GM12878 (cell line): ENCODE measurements around the gene RAB26. TPM values are rescaled to one million over a fixed set of nuclear protein-coding genes. Genes with fewer than 3 reads are reported as not detected.

Experiments used
- ATAC-seq: fragments of 200-7000 bp; cut with Tn5 transposase; 3 replicates; pipeline ENCODE4 v1.9.1; 2020; ENCODE audit warnings: mild to moderate bottlenecking, moderate library complexity
- BruUV-seq: library from RNA; stranded (reverse); fragments of 400-500 nt; replicated peaks from 2 replicates; lab custom pipeline; 2021; lab: Mats Ljungman, UMichigan
- CTCF ChIA-PET: fragments of 300-600 bp; sonication (Branson Sonifier 250); formaldehyde crosslinking; extraction: SDS; loops from one replicate; lab custom pipeline; 2021; ENCODE audit warnings: inconsistent platforms; lab: Yijun Ruan, JAX
- POLR2A ChIA-PET: fragments of 350-600 bp; formaldehyde crosslinking; extraction: SDS; loops from one replicate; lab custom pipeline; 2021; ENCODE audit warnings: inconsistent platforms; lab: Charles Lee
- RAD21 ChIA-PET: fragments of 300-600 bp; sonication (Branson Sonifier 250); formaldehyde crosslinking; loops from one replicate; lab custom pipeline; 2023; ENCODE audit warnings: antibody characterized with exemption; ENCODE audit not compliant: unreplicated experiment; lab: Charles Lee
- SMC1A ChIA-PET: fragments of 300-600 bp; sonication (Branson Sonifier 250); formaldehyde crosslinking; loops from one replicate; lab custom pipeline; 2023; ENCODE audit not compliant: unreplicated experiment, uncharacterized antibody; lab: Charles Lee
- DNase-seq: peaks from one replicate; pipeline ENCODE4 v3.0.0-alpha.2; 2011; ENCODE audit warnings: low read depth, low spot score
- FAIRE-seq: peaks from 3 replicates; lab custom pipeline; 2011; peaks lifted over from hg19 to GRCh38; lab: Jason Lieb, UNC
- H2AFZ ChIP-seq: 2 replicates; pipeline ENCODE4 v1.6.0; 2011; ENCODE audit warnings: low read depth, low read length, control low read depth; ENCODE audit not compliant: control insufficient read depth
- H3K27ac ChIP-seq: 2 replicates; pipeline ENCODE4 v1.5.1; 2011; ENCODE audit warnings: control low read depth; ENCODE audit not compliant: control insufficient read depth, insufficient read depth
- H3K27me3 ChIP-seq, 2 experiments: replicated peaks in 1 of 2; 2 replicates each; pipeline versions ENCODE4 v1.6.0 to v1.6.1; 2011; ENCODE audit warnings: low read length in 1 of 2; ENCODE audit not compliant: control insufficient read depth in 2 of 2, insufficient read depth in 2 of 2
- H3K36me3 ChIP-seq, 2 experiments: 2 replicates each; pipeline ENCODE4 v1.5.1; 2011; ENCODE audit warnings: low read length in 1 of 2; ENCODE audit not compliant: control insufficient read depth in 2 of 2, insufficient read depth in 2 of 2
- H3K4me1 ChIP-seq: 2 replicates; pipeline ENCODE4 v1.6.1; 2011; ENCODE audit warnings: mild to moderate bottlenecking, low read length, moderate library complexity, mixed read lengths; ENCODE audit not compliant: control insufficient read depth, insufficient read depth
- H3K4me2 ChIP-seq: 2 replicates; pipeline ENCODE4 v1.6.0; 2011; ENCODE audit warnings: control low read depth; ENCODE audit not compliant: control insufficient read depth, insufficient read depth
- H3K4me3 ChIP-seq: fragments of 200-600 bp; sonication (generic); 2 replicates; pipeline ENCODE4 v1.5.1; 2016
- H3K79me2 ChIP-seq: 2 replicates; pipeline ENCODE4 v1.6.0; 2011; ENCODE audit warnings: low read length; ENCODE audit not compliant: control insufficient read depth, insufficient read depth
- H3K9ac ChIP-seq: 2 replicates; pipeline ENCODE4 v1.8.0; 2011; ENCODE audit warnings: low read length, control low read depth, mixed read lengths; ENCODE audit not compliant: control insufficient read depth, insufficient read depth
- H3K9me3 ChIP-seq: replicated peaks from 3 replicates; pipeline ENCODE4 v1.5.1; 2011; ENCODE audit warnings: mild to moderate bottlenecking, low read length; ENCODE audit not compliant: control insufficient read depth, insufficient read depth
- H4K20me1 ChIP-seq: 2 replicates; pipeline ENCODE4 v1.6.0; 2011; ENCODE audit not compliant: control insufficient read depth, insufficient read depth
- CBFB ChIP-seq: IDR thresholded peaks from 2 replicates; pipeline ENCODE4 v1.6.1; 2016; ENCODE audit warnings: antibody characterized with exemption, low read depth
- ESRRA ChIP-seq: IDR thresholded peaks from 2 replicates; pipeline ENCODE4 v1.6.1; 2012; ENCODE audit warnings: mild to moderate bottlenecking, low read length, improper control_type of control experiment
- JUND ChIP-seq: IDR thresholded peaks from 2 replicates; pipeline ENCODE4 v1.6.1; 2012; ENCODE audit warnings: low read depth, mild to moderate bottlenecking, low read length, improper control_type of control experiment, moderate library complexity
- KDM1A ChIP-seq: fragments of 200-600 bp; sonication (generic); IDR thresholded peaks from 2 replicates; pipeline ENCODE4 v1.6.1; 2016; ENCODE audit warnings: borderline replicate concordance
- NFYA ChIP-seq: IDR thresholded peaks from 2 replicates; pipeline ENCODE4 v1.6.1; 2011; ENCODE audit warnings: low read depth, mild to moderate bottlenecking, low read length, improper control_type of control experiment, borderline replicate concordance
- NR2F1 ChIP-seq: fragments of 450-650 bp; conservative IDR thresholded peaks from 2 replicates; pipeline ENCODE4 v1.6.1; 2017; ENCODE audit warnings: mild to moderate bottlenecking
- POLR2A ChIP-seq: IDR thresholded peaks from 2 replicates; pipeline ENCODE4 v1.6.1; 2011; ENCODE audit warnings: low read depth, mild to moderate bottlenecking, low read length
- RAD21 ChIP-seq: IDR thresholded peaks from 2 replicates; pipeline ENCODE4 v1.6.1; 2011; ENCODE audit warnings: mild to moderate bottlenecking, low read depth, low read length, moderate library complexity; ENCODE audit not compliant: insufficient read depth
- RBBP5 ChIP-seq: fragments of 200-600 bp; sonication (generic); conservative IDR thresholded peaks from 2 replicates; pipeline ENCODE4 v1.6.1; 2016
- TAF1 ChIP-seq: IDR thresholded peaks from 2 replicates; pipeline ENCODE4 v1.6.1; 2011; ENCODE audit warnings: mild to moderate bottlenecking, low read depth, low read length, borderline replicate concordance
- YBX1 ChIP-seq: fragments of 450-650 bp; IDR thresholded peaks from 2 replicates; pipeline ENCODE4 v1.6.1; 2016; ENCODE audit warnings: antibody characterized with exemption
- ZBED1 ChIP-seq: IDR thresholded peaks from 2 replicates; pipeline ENCODE4 v1.6.1; 2016; ENCODE audit warnings: borderline replicate concordance
- ZNF274 ChIP-seq: IDR thresholded peaks from one replicate; pipeline ENCODE4 v1.8.0; 2011; ENCODE audit not compliant: insufficient read length, insufficient read depth
- ZNF622 ChIP-seq: fragments of 450-650 bp; IDR thresholded peaks from 2 replicates; pipeline ENCODE4 v1.6.1; 2017; ENCODE audit warnings: mild to moderate bottlenecking, inconsistent platforms
- ZSCAN29 ChIP-seq: fragments of 450-650 bp; IDR thresholded peaks from 2 replicates; pipeline ENCODE4 v1.6.1; 2017; ENCODE audit warnings: mild to moderate bottlenecking, moderate library complexity
- WGBS: methylation state at CpG from one replicate; pipeline ENCODE4 v1.1.6; 2016; ENCODE audit warnings: low lambda C conversion rate; ENCODE audit not compliant: insufficient replicate concordance, insufficient coverage; ENCODE audit errors: missing lambda C conversion rate; 5-methylcytosine and 5-hydroxymethylcytosine counted together
- in situ Hi-C: fragments of 300-500 bp; cut with MboI; formaldehyde crosslinking; loops from 9 replicates; pipeline ENCODE4 v1.14.3; 2018; ENCODE audit warnings: mixed read lengths
- intact Hi-C: fragments of 100-400 bp; cut with micrococcal nuclease; formaldehyde crosslinking; loops from one replicate; pipeline ENCODE4 v1.14.2; 2022; ENCODE audit not compliant: unreplicated experiment
- polyA plus RNA-seq, 11 experiments: library from polyadenylated mRNA; depleted of rRNA in 4 of 11; unstranded in 6 of 11; stranded (reverse) in 5 of 11; fragments of >200 nt; fragmentation: Nextera tagmentation in 4 of 11; fragmentation: Illumina TruSeq in 1 of 11; extraction: Ambion mirVana in 4 of 11; extraction: Trizol in 1 of 11; gene quantifications; 1 replicate in 1 of 11; 2 replicates in 10 of 11; pipeline versions ENCODE4 v1.2.1 to v1.2.3, GENCODE V29; 2011 to 2016; ENCODE audit warnings: inconsistent platforms in 2 of 11, missing spikeins in 2 of 11, low read depth in 1 of 11
- total RNA-seq, 4 experiments: library from RNA; depleted of rRNA in 3 of 4; stranded (reverse); fragments of >200 nt in 3 of 4; fragmentation: Illumina TruSeq in 1 of 4; extraction: Trizol in 1 of 4; gene quantifications; 2 replicates each; pipeline versions ENCODE4 v1.2.1 to v1.2.3, GENCODE V29; 2013 to 2021
- TF ChIP-seq, protein P1 (sequence below): IDR thresholded peaks from 2 replicates; pipeline ENCODE4 v1.6.1; 2012; ENCODE audit warnings: low read depth, low read length, improper control_type of control experiment
- TF ChIP-seq, protein P2 (sequence below): fragments of 150-350 bp; IDR thresholded peaks from 2 replicates; pipeline ENCODE4 v1.6.1; 2016; ENCODE audit warnings: low read depth, low read length

The RAB26 gene
- total and polyA plus RNA-seq, 10 of the 15 experiments (the other 5 are each of a cell fraction or from before 2014, with no cell fraction given), result 0.13 to 4.5 (median 0.33) TPM; not detected in 1

DNA sequence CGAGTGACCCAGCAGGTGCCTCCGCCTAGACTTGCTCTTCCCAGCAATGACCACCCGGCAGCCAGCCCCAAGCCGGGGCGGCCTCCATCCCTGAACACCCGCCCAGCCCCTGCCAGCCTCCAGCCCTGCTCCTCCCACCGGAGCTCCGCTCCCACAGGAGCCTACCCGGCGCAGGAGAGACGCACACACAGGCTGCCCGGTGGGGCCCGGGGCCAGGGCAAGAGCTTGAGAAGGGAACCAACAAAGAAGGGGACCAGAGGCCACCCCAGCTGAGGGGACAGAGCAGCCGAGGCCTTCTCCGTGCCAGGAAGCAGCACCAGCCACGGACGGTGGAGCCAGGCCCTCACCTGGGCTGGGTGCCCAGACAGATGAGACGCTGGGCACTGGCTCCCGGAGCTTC, 26.6 kb upstream of the RAB26 start:
- BruUV-seq, result no TSS peak
- FAIRE-seq, result no peak

DNA sequence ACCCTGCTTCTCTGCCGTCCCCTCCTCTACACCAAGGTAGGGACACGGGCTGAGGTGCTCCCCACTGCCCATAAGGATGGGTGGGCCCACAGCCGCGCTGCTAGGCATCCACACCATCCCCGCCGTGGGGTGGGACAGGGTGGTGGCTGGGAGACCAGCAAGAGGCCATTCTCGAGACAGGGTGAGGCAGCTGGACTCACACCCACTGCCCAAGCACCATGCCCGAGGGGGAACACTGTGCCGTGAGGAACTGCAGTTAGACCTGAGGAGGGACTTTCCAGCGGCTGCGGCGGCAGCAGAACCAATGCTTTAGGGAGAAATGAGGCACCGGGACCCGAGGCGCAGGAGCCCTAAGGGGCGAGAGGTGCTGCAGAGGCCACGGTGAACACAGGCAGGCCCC, 26.0 kb upstream of the RAB26 start:
- in situ Hi-C loops, result no loop called here
- peak; percentile 23; the same call in 2 of the 3 replicates for ATAC-seq
- Histone ChIP-seq H3K4me1 (no peaks in the 10 kb centered on the region), H2AFZ (no peak overlapping the region), H4K20me1 (no peaks in the 10 kb centered on the region), H3K79me2 (no peaks in the 10 kb centered on the region), H3K4me3 (no peak overlapping the region)
- WGBS, result 64% methylated on average over 16 of the region's 17 CpGs
- CTCF ChIA-PET, result interaction anchor here (1.1 kb wide), 2 partner anchors 21 to 128 kb away, joined by 3 read pairs; no protein-coding TSS in a partner anchor
- TF ChIP-seq RAD21 (no peak), ZBED1 (no peak), NR2F1 (no peak), RBBP5 (no peak), KDM1A (no peak), JUND (no peak), TAF1 (no peak), YBX1 (no peak), ZNF622 (no peak), POLR2A (no peak), ESRRA (no peak)
- TF ChIP-seq, protein P1, sequence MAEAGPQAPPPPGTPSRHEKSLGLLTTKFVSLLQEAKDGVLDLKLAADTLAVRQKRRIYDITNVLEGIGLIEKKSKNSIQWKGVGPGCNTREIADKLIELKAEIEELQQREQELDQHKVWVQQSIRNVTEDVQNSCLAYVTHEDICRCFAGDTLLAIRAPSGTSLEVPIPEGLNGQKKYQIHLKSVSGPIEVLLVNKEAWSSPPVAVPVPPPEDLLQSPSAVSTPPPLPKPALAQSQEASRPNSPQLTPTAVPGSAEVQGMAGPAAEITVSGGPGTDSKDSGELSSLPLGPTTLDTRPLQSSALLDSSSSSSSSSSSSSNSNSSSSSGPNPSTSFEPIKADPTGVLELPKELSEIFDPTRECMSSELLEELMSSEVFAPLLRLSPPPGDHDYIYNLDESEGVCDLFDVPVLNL, result no peak
- TF ChIP-seq, protein P2, sequence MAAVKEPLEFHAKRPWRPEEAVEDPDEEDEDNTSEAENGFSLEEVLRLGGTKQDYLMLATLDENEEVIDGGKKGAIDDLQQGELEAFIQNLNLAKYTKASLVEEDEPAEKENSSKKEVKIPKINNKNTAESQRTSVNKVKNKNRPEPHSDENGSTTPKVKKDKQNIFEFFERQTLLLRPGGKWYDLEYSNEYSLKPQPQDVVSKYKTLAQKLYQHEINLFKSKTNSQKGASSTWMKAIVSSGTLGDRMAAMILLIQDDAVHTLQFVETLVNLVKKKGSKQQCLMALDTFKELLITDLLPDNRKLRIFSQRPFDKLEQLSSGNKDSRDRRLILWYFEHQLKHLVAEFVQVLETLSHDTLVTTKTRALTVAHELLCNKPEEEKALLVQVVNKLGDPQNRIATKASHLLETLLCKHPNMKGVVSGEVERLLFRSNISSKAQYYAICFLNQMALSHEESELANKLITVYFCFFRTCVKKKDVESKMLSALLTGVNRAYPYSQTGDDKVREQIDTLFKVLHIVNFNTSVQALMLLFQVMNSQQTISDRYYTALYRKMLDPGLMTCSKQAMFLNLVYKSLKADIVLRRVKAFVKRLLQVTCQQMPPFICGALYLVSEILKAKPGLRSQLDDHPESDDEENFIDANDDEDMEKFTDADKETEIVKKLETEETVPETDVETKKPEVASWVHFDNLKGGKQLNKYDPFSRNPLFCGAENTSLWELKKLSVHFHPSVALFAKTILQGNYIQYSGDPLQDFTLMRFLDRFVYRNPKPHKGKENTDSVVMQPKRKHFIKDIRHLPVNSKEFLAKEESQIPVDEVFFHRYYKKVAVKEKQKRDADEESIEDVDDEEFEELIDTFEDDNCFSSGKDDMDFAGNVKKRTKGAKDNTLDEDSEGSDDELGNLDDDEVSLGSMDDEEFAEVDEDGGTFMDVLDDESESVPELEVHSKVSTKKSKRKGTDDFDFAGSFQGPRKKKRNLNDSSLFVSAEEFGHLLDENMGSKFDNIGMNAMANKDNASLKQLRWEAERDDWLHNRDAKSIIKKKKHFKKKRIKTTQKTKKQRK, result no peak
- TF ChIP-seq, all 136 proteins: peak for 0
- DNase-seq, result no peak
- BruUV-seq, result no TSS peak
- Histone ChIP-seq H3K27ac (no peak overlapping the region), H3K9ac (no peak overlapping the region), H3K36me3 (no peaks in the 10 kb centered on the region), H3K9me3 (no peaks in the 10 kb centered on the region), H3K4me2 (no peak overlapping the region), H3K27me3 (no peaks in the 10 kb centered on the region)
- intact Hi-C loops, result no loop called here
- ChIA-PET SMC1A (no interaction called here), POLR2A (interaction anchor here (1.5 kb wide), 1 partner anchor 18 kb away, joined by 3 read pairs; no protein-coding TSS in a partner anchor), RAD21 (no interaction called here)
- no peak for FAIRE-seq

More for the DNA sequence above, 26.6 kb upstream of the RAB26 start:
- DNase-seq (no peak), ATAC-seq (no peak)
- no peaks in the 10 kb centered on the region for H3K79me2 ChIP-seq
- no peaks in the 10 kb centered on the region for H3K27me3 ChIP-seq
- no peaks in the 10 kb centered on the region for H3K9me3 ChIP-seq
- TF ChIP-seq NFYA, result no peak
- no peak for TF ChIP-seq ZNF274
- no peak for TF ChIP-seq ZSCAN29
- no peak for TF ChIP-seq CBFB
- TF ChIP-seq, all 136 proteins: peak for 0
- ChIA-PET CTCF (interaction anchor here (0.7 to 1.2 kb wide), 11 partner anchors 15 to 152 kb away, joined by 3 to 14 read pairs (median 3); partner anchors contain the start of gene PKD1), POLR2A (interaction anchor here (1.5 kb wide), 1 partner anchor 19 kb away, joined by 3 read pairs; no protein-coding TSS in a partner anchor), RAD21 (interaction anchor here (0.8 to 1.3 kb wide), 4 partner anchors 14 to 34 kb away, joined by 3 to 22 read pairs (median 4); partner anchors contain the start of genes PKD1 and TRAF7), SMC1A (interaction anchor here (0.7 to 1.2 kb wide), 6 partner anchors 14 to 129 kb away, joined by 3 to 4 read pairs (median 3); partner anchors contain the start of genes ECI1, PKD1 and TRAF7)
- no peaks in the 10 kb centered on the region for H3K36me3 ChIP-seq
- no peaks in the 10 kb centered on the region for H4K20me1 ChIP-seq
- no peak overlapping the region for H3K27ac ChIP-seq
- no peak overlapping the region for H3K9ac ChIP-seq
- 79% methylated on average over 14 of the region's 19 CpGs for WGBS
- no peak overlapping the region for H3K4me2 ChIP-seq
- H2AFZ ChIP-seq, result no peak overlapping the region
- no peak overlapping the region for H3K4me3 ChIP-seq
- intact Hi-C loops, result no loop called here
- in situ Hi-C loops, result no loop called here
- no peaks in the 10 kb centered on the region for H3K4me1 ChIP-seq
